ENCODE data around the gene PVALB.

PVALB gene

GRCh38 chr22:36846271-36846670 is 29.4 kb upstream of the PVALB start:
- no peak for DNase-seq

DNA sequence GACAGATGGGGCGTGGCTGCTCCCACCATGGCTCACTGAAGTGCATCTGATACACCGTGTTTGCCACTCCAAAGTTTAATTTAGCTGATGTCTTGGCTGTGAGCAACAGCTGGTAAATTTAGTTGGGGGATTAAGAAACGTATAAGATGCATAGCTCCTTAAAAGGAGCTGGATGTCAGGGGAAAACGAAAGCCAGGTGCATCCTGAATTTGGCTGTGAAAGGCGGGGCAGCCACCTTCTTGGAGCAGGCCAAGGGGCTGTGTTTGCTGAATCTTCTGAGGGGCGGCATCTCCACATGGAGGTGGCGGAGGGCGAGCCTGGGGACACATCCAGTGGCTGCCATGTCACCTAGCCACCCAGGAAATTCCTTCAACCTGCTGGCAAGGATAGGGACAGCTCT is 23.3 kb upstream of the PVALB start:
- no peak for DNase-seq

GRCh38 chr22:36839356-36840073 is 22.7 kb upstream of the PVALB start:
- DNase-seq, result no peak

- no peak for DNase-seq
Measured at GRCh38 chr22:36838119-36839030, 21.5 kb upstream of the PVALB start.

- DNase-seq, result no peak
Measured at GRCh38 chr22:36835903-36836302, 19.1 kb upstream of the PVALB start.

GRCh38 chr22:36833073-36833472 is 16.2 kb upstream of the PVALB start:
- no peak for DNase-seq

DNA sequence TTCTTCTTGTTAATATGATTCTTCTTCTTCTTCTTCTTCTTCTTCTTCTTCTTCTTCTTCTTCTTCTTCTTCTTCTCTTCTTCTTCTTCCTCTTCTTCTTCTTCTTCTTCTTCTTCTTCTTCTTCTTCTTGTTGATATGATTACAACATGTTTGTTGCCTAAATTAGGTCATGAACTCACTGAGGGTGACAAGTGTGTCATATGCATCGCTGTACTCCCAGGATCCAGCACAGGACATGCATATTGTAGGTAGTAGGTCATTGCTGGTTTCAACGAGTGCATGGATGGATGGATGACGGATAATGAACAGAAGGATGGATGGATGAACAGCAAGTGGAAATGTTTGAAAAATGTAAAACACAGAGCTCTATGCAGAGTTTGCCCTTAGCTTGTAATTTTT is 14.9 kb upstream of the PVALB start:
- no peak for DNase-seq

DNA sequence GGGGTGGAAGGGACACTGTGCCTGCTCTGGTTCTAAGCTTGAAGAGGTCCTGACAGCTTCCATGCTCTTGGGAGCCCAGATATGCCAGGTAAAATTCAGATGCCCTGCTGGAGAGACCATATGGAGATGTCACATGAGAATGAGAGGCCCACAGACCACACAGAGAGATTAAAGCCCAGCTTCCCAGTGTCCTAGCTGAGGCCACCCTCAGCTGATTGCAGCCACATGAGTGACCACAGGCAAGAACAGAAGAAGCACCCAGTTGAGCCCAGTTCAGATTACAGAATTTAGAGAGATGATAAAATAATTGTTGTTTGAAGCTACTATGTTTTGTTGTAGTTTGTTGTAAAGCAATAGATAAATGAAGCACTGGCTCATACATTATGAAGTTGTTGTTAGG is 14.4 kb upstream of the PVALB start:
- no peak for DNase-seq

GRCh38 chr22:36830601-36831000 is 13.8 kb upstream of the PVALB start:
- peak in 1 of 5 donors; percentile 28 for DNase-seq

GRCh38 chr22:36829370-36830002 is 12.7 kb upstream of the PVALB start:
- no peak for DNase-seq

- peak in 1 of 5 donors; percentile 34 for DNase-seq
Measured at GRCh38 chr22:36828815-36829214, 12.0 kb upstream of the PVALB start.

GRCh38 chr22:36826262-36826661 is 9.4 kb upstream of the PVALB start:
- DNase-seq, result no peak

DNA sequence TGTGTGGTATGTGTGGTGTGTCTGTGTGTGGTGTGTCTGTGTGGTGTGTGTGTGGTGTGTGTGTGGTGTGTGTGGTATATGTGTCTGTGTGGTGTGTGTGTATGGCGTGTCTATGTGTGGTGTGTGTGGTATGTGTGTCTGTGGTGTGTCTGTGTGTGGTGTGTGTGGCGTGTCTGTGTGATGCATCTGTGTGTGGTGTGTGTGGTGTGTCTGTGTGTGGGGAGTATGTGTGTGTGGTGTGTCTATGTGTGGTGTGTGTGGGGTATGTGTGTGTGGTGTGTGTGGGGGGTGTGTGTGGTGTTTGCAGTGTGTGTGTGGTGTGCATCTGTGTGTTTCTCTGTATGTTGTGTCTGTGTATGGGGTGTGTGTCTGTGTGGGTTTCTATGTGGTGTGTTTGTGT is 7.8 kb upstream of the PVALB start:
- DNase-seq, result no peak

DNA sequence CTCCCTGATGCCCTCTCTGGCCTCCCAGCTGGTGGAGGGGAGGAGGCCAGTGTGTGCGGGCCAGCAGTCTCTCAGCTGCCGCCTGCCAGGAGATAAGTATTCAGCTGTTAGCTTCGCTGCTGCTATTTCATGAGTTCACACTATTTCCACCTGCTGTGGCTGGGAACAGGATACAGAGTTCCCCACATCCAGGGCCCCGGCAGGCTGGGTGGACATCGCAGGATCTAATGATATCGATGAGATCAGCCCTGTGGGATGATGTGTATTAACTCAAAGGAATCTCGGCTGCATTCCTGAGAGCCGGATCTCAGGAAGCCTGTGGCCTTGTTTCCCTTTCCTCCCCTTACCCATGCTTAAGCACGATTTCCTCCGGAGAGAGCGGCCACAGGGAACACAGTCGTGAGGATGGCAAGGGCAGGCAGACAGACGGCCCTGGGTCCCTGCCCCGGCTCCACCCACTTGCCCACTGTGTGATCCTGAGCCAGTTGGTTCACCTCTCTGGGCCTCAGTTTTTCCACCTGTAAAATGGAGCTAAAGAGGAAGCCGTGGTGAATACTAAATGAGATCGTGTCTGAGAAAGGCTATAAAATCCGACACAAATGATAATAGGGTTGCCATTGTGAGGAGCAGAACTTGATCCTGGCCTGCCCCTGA is 6.5 kb upstream of the PVALB start:
- DNase-seq, result no peak

DNA sequence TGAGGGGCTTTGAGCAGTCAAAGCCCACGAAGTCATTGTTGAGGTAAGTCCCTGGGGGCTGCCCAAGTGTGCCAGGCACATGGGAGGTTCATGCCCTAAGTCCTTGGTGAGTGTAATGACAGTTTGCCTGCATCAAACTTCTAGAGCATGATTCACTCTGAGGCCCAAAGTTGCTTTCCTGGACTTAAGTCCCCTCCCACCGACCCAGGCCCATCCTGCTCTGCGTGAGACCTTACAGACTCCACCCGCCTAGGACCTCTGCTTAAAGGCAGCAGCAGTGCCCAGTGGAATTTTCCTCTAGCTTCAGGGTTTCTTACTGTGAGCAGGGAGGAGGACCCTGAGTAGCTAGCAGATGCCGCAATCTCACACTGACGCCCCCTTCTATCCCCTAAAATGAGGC is 5.7 kb upstream of the PVALB start:
- no peak for DNase-seq

DNA sequence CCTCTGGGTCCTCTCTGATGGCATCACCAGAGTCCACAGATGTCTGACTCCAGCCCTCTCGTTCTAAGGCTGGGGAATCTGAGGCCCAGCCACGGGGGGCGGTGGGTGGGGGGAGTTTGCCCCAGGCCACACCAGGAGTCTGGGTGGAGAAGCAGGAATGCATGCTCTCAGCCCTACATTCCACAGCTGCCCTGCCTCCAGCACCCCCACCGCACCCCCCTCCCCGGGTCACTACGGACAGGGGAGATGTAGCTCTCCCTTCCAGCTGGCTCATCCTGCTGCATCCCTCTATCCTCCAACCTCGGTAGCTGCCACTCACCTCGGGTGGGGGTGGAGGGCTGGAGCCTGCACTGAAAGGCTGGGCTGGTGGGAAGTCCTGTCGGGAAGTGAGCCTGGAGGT is 2.3 kb upstream of the PVALB start:
- DNase-seq, result no peak

GRCh38 chr22:36818010-36818642 is 1.3 kb upstream of the PVALB start:
- DNase-seq, result no peak

GRCh38 chr22:36817525-36817848 is 652 bp upstream of the PVALB start:
- DNase-seq, result no peak

GRCh38 chr22:36816339-36816635 is 548 bp downstream of the PVALB start:
- DNase-seq, result no peak

GRCh38 chr22:36815558-36816338 is 1.1 kb downstream of the PVALB start:
- no peak for DNase-seq

GRCh38 chr22:36814801-36815200 is 2.0 kb downstream of the PVALB start:
- no peak for DNase-seq
